ENCODE data around the gene SPPL2B.
"Not testable (repeated sequence)": the region's sequence is repeated elsewhere in the genome, so short reads cannot be mapped to it uniquely, and the experiment has no call there.

The SPPL2B gene

GRCh38 chr19:2381148-2381820 lies 52.8 kb downstream of the SPPL2B start:
- no peak for DNase-seq (ENCODE audit: low spot score)

- DNase-seq (ENCODE audit: low spot score) = no peak
Measured at GRCh38 chr19:2382530-2383222, 54.2 kb downstream of the SPPL2B start.

- peak; percentile 94 for DNase-seq (ENCODE audit: low spot score)
Measured at GRCh38 chr19:2385053-2385721, 56.7 kb downstream of the SPPL2B start.

- no peak for DNase-seq (ENCODE audit: low spot score)
Measured at GRCh38 chr19:2387367-2388288, 59.1 kb downstream of the SPPL2B start.

- no peak for DNase-seq (ENCODE audit: low spot score)
Measured at GRCh38 chr19:2389594-2389993, 61.1 kb downstream of the SPPL2B start.

GRCh38 chr19:2391118-2391725 lies 62.7 kb downstream of the SPPL2B start:
- peak; percentile 71 for DNase-seq (ENCODE audit: low spot score)

- DNase-seq (ENCODE audit: low spot score) = no peak
Measured at GRCh38 chr19:2392366-2392765, 63.9 kb downstream of the SPPL2B start.

- DNase-seq (ENCODE audit: low spot score) = not testable (repeated sequence)
Measured at GRCh38 chr19:2392899-2393298, 64.4 kb downstream of the SPPL2B start.

GRCh38 chr19:2394054-2394441 lies 65.6 kb downstream of the SPPL2B start:
- DNase-seq (ENCODE audit: low spot score) = no peak

GRCh38 chr19:2394442-2395292 lies 66.2 kb downstream of the SPPL2B start:
- DNase-seq (ENCODE audit: low spot score) = no peak

- not testable (repeated sequence) for DNase-seq (ENCODE audit: low spot score)
Measured at GRCh38 chr19:2395293-2395829, 66.9 kb downstream of the SPPL2B start.

- not testable (repeated sequence) for DNase-seq (ENCODE audit: low spot score)
Measured at GRCh38 chr19:2397173-2397572, 68.7 kb downstream of the SPPL2B start.

- DNase-seq (ENCODE audit: low spot score) = no peak
Measured at GRCh38 chr19:2398735-2399305, 70.3 kb downstream of the SPPL2B start.

GRCh38 chr19:2399582-2399981 lies 71.1 kb downstream of the SPPL2B start:
- DNase-seq (ENCODE audit: low spot score) = no peak
